ENCODE data around the gene ZNF541.

The ZNF541 gene

GRCh38 chr19:47544476-47544875, 28.5 kb downstream of the ZNF541 start:
- DNase-seq (ENCODE audit: low spot score): no peak

- DNase-seq (ENCODE audit: low spot score): no peak
Observed at GRCh38 chr19:47544075-47544474, 28.9 kb downstream of the ZNF541 start.

- DNase-seq (ENCODE audit: low spot score): no peak
Observed at GRCh38 chr19:47542030-47542475, 30.9 kb downstream of the ZNF541 start.

GRCh38 chr19:47541518-47541917, 31.4 kb downstream of the ZNF541 start:
- DNase-seq (ENCODE audit: low spot score): no peak

- no peak for DNase-seq (ENCODE audit: low spot score)
Observed at GRCh38 chr19:47540748-47541147, 32.2 kb downstream of the ZNF541 start.

GRCh38 chr19:47539747-47540311, 33.1 kb downstream of the ZNF541 start:
- no peak for DNase-seq (ENCODE audit: low spot score)

GRCh38 chr19:47538812-47539211, 34.1 kb downstream of the ZNF541 start:
- DNase-seq (ENCODE audit: low spot score): no peak

- no peak for DNase-seq (ENCODE audit: low spot score)
Observed at GRCh38 chr19:47537493-47537892, 35.5 kb downstream of the ZNF541 start.

GRCh38 chr19:47534628-47535027, 38.3 kb downstream of the ZNF541 start:
- DNase-seq (ENCODE audit: low spot score): no peak

GRCh38 chr19:47531640-47532387, 41.1 kb downstream of the ZNF541 start:
- DNase-seq (ENCODE audit: low spot score): no peak

GRCh38 chr19:47529018-47529742, 43.8 kb downstream of the ZNF541 start:
- DNase-seq (ENCODE audit: low spot score): no peak

- DNase-seq (ENCODE audit: low spot score): no peak
Observed at GRCh38 chr19:47526798-47527197, 46.1 kb downstream of the ZNF541 start.

GRCh38 chr19:47523473-47523872, 49.5 kb downstream of the ZNF541 start:
- no peak for DNase-seq (ENCODE audit: low spot score)
